ES-I3 (cell line): ENCODE data around the gene MISP3.
A peak's percentile ranks its signal among the peaks of the same experiment; 100 is the strongest.

ENCODE experiments used
- H3K36me3 ChIP-seq: 2 replicates; pipeline ENCODE4 v1.6.1; 2013; ENCODE audit warnings: mild to moderate bottlenecking, low read length, control low read depth, moderate library complexity; ENCODE audit not compliant: insufficient read depth
- H3K4me1 ChIP-seq: 2 replicates; pipeline ENCODE4 v1.6.1; 2013; ENCODE audit warnings: mild to moderate bottlenecking, control low read depth, low read length; ENCODE audit not compliant: insufficient read depth
- H3K9ac ChIP-seq: 2 replicates; pipeline ENCODE4 v1.6.1; 2013; ENCODE audit warnings: low read depth, mild to moderate bottlenecking, low read length, moderate library complexity
- H3K9me3 ChIP-seq: 2 replicates; pipeline ENCODE4 v1.6.1; 2013; ENCODE audit warnings: mild to moderate bottlenecking, low read length, moderate library complexity; ENCODE audit not compliant: control insufficient read depth, insufficient read depth

Gene MISP3

DNA sequence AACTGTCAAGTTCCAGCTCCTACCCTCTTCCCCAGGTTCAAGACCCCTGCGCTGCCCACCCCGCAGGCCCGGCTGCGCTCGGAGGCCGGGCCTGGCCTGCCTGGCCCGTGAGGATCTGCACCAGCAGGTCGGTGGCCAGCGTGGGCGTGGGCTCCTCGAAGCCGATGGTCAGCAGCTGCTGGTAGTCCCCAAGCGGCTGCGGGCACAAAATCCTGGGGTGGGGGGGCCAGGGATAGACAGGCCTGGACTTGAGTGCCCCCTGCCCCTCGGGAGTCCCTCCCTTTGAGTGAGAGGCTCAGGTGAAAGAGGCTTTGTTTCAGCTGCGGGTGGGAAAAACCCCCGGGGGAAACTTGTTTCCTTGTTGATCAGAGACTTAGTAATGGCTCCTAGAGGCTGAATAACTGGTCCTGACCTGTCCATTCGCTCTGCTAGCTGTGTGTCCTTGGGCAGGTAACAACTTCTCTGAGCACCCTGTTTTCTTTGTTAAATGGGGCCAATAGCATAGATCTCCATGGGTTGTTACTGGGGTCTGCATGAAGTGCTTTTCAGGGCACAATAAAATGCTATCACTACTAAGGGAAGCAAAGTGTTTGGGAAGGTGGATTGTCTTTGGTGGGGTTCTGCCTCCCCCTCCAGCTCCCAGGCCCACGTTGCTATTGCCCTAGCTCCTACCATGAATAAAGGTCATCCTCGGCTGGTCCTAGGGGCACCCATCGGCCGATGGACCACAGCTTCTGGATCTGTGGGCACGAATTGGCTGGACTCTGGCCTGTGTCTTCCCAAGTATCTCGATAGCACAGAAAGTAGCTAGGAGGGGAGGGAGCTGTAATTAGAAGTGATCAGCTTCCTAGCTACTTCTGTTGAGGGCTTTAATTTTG lies 9.4 kb downstream of the MISP3 start:
- peak overlapping the region; percentile 66; the same call in 1 of the 2 replicates for H3K9ac ChIP-seq
- H3K9me3 ChIP-seq: no peaks in the 10 kb centered on the region
- no peaks in the 10 kb centered on the region for H3K36me3 ChIP-seq
- H3K4me1 ChIP-seq: no peaks in the 10 kb centered on the region

DNA sequence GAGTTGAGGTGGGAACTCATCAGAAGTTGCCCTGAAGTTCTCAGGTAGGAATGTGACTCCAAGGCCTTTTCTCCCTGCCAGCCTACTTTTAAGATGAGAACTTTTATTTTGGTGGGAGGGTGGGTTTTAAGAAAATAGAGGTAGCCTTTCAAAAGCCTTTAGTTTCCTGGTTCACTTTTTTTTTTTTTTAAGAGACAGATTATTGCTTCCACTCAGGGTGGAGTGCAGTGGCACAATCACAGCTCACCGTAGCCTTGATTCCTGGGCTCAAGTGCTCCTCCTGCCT lies 10.0 kb downstream of the MISP3 start:
- Histone ChIP-seq H3K4me1 (no peaks in the 10 kb centered on the region), H3K9ac (no peak overlapping the region), H3K9me3 (no peaks in the 10 kb centered on the region), H3K36me3 (no peaks in the 10 kb centered on the region)

DNA sequence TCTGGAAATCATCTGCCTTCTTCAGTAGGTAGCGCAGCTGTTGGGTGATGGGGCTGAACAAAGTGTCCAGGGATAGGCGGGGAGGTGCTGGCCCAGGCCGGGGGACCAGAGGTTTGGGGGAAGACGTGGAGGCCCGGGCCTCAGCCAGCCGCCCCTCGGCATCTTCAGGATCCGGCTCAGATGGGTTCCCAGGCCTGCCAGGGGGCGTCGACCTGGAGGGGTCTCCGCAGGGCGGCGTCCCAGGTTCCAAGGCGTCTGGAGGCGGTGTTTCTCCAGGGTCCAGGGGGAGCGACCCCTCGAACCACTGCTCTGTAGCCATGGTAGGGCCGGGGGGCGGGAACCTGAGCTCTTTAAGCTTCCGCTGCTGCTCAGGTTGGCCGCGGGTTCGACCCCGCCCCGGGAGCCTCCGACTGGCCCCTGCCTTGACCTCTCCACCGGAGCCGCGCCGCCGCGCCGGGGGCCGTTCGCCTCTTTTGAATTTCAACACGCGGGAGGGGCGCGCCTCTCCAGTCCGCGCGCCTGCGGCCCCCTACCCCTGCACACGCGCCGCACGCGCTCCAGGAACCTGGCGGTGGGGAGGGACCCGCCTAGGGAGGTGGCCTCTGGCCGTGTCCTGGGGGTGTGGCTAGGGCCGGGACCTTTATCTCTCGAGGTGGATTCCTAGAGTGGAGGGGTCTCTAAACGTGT lies 12.9 kb downstream of the MISP3 start, which contains the start of gene C19orf67:
C19orf67 (minus strand) TSS at position 475 of the 687 bp plus-strand sequence; CDS start at position 319, 156 bp downstream.
- Histone ChIP-seq H3K9ac (peak within 1 kb of the TSS; percentile 70; the same call in 1 of the 2 replicates), H3K4me1 (no peaks in the 10 kb centered on the region), H3K9me3 (no peaks in the 10 kb centered on the region), H3K36me3 (no peaks in the 10 kb centered on the region)

DNA sequence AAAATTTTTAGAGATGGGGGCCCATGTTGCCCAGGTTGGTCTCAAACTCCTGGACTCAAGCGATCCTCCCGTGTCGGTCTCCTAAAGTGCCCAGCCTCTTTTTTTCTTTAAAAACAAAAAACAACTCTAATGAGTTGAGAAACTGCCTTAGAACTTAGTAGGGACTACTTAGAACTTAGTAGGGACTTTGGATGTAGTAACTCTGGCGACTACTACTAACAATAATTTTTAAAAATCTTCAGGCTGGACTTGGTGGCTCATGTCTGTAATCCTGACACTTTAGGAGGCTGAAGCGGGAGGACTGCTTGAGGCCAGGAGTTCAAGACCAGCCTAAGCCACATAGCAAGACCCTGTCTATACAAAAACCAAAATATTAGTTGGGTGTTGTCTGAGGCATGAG lies 13.5 kb downstream of the MISP3 start:
- peak overlapping the region; percentile 70; the same call in 1 of the 2 replicates for H3K9ac ChIP-seq
- no peaks in the 10 kb centered on the region for H3K4me1 ChIP-seq
- no peaks in the 10 kb centered on the region for H3K9me3 ChIP-seq

DNA sequence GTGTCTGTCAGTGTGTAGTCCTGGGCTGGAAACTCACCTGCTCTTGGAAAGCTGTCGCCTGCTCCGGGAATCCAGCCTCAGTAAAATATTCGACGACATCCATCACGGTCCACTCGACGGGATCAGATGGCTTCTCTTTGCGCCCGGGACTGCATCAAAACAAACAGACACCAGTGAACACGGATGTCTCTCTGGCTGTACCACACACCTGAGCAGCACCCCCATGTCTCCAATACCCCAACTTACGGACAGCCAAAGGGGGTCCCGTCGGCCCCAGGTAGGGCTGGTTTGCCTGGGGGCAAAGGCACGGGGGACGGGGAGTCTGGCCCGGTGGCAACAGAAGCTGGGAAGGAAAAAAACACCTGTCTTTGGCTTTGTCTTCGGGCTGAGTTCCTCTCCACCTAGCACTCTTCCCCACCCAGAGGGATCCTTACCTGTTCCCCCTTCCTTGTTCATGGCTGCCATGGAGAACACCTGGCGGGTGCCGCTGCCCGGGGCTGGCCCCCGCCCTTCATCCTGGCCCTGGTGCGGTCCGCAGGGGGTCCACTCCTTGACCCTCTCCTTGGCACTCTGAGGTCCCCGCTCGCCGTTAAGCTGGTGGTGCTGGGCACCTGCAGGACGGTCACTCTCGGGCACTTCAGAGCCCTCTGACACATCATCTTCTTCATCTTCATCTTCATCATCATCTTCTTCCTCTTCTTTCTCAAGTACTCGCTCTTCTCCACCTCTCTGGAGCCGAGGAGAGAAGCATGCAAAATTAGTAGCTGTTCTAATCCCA lies 16.2 kb downstream of the MISP3 start:
- no peaks in the 10 kb centered on the region; the same call in 1 of the 2 replicates for H3K9me3 ChIP-seq
- peak overlapping the region; percentile 60 for H3K9ac ChIP-seq
- H3K4me1 ChIP-seq: no peaks in the 10 kb centered on the region; the same call in 1 of the 2 replicates
- no peaks in the 10 kb centered on the region for H3K36me3 ChIP-seq

More for the DNA sequence above, 13.5 kb downstream of the MISP3 start:
- H3K36me3 ChIP-seq: no peaks in the 10 kb centered on the region

DNA sequence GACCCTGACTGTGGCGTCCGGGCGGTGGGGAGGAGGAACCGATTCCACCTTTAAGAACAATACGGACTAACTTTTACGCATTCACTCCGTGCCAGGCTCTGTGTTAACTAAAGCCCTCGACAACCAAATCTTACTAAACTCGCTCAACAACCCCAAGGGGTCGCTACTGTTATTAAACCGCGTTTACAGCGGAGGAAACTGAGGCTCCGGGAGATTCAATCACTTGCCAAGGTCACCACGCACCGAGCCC lies 16.8 kb downstream of the MISP3 start:
- Histone ChIP-seq H3K9ac (peak overlapping the region; percentile 60), H3K36me3 (no peaks in the 10 kb centered on the region), H3K4me1 (no peaks in the 10 kb centered on the region; the same call in 1 of the 2 replicates), H3K9me3 (no peaks in the 10 kb centered on the region; the same call in 1 of the 2 replicates)

DNA sequence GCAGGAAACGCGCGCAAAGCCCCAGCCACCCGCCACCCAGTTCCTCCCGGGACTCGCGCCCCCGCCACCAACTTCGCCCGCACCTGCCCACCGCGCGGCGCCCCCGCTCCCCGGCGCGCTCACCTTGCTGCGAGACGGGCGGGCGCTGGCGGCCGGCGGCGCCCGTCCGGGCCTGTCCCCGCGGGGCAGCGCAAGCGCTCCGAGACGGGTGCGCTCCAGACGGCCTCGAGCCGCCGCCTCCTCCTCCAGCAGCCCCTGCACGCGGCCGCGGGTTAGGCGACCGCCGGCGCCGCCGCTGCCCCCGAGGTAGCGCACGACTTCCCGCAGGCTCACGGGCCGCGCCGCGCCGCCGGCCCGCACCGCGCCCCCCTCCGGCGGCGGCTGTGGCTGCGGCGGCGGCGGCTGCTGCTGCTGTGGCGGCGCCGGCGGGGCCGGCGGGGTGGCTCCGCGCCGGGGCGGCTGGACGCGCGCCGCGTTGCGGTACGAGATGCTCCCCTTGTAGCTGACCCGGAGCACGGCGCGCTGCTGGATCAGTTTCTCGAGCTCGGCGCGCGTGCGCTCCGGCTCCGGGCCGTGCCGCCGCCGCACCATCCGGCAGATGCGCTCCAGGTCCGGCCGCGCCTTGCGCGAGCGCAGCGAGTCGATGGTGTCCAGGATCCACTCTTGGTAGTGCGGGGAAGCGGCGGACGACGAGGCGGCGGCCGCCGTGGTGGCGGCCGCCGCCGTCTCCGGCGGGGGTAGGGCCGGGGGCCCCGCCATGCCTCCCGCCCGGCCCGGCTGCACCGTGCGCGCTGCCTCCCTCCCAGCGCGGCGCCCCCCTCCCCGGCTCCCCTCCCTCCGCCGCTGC lies 17.3 kb downstream of the MISP3 start:
- Histone ChIP-seq H3K4me1 (no peaks in the 10 kb centered on the region; the same call in 1 of the 2 replicates), H3K36me3 (no peaks in the 10 kb centered on the region), H3K9me3 (no peaks in the 10 kb centered on the region; the same call in 1 of the 2 replicates), H3K9ac (peak overlapping the region; percentile 60)

DNA sequence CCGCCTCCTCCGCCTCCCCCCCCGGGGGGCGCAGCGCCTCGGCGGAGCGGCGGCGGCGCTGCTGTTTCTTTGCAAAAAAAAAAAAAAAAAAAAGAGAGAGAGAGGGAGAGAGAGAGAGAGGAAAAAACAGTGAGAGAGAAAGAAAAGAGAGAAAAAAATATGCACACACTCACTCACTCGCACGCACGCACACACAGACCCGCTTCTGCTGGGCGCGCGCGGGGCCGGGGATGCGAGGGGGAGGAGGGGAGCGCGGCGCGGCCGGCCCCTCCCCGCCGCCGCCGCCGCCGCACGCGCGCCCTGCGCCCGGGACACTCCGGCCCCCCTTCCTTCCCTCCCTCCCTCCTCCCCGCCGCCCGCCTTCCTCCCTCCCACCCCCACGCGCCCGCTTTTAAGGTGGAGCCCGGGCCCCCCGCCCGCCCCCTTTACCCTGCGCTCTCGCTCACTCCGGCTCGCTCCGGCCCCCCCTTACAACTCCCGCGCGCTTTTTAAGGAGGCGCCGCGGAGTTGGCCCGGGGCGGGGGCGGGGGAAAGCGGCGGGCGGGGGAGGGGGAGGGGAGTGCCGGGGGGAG lies 18.0 kb downstream of the MISP3 start, which contains the start of gene SAMD1:
SAMD1 (minus strand) TSS at position 243 of the 572 bp plus-strand sequence.
- H3K9ac ChIP-seq: peak within 1 kb of the TSS; percentile 97

DNA sequence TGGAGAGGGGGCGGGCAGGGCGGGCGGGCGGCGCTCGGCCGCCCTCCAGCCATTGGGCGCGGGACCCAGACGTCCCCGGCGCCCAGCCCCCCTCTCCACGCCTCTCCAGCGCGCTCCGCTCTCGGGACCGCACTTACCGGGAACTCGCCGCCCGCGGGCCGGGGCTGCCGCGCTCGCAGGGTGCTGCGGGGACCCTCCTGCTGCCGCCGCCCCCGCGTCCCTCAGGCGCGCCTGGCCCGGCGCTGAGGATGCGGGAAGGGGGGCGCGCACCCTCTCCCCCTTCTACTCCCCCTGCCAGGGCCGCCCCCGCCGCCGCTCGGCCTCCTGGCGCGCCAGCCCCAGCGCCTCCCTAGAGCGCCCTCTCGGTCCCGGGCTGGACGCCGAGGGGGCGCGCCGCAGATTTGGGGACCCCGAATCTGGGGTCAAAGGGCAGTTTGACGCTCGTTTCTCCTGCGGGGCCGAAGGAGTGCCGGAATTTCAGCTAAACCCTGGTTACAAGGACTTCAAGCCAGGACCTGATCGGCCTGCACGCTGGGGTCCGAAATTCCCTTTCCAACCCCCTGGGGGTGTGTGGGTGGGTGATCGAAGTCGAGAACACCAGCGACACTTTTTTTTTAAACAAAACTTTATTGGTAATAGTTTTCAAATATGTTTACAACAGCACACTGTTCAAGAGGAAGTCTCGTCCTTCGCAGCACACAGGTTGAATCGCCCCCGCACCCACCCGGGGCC lies 18.7 kb downstream of the MISP3 start:
- no peaks in the 10 kb centered on the region; the same call in 1 of the 2 replicates for H3K9me3 ChIP-seq
- peak overlapping the region; percentile 97 for H3K9ac ChIP-seq
- H3K4me1 ChIP-seq: no peaks in the 10 kb centered on the region; the same call in 1 of the 2 replicates
- H3K36me3 ChIP-seq: no peaks in the 10 kb centered on the region

More for the DNA sequence above, 18.0 kb downstream of the MISP3 start, which contains the start of gene SAMD1:
- no peaks in the 10 kb centered on the region; the same call in 1 of the 2 replicates for H3K9me3 ChIP-seq
- no peaks in the 10 kb centered on the region; the same call in 1 of the 2 replicates for H3K4me1 ChIP-seq
- no peaks in the 10 kb centered on the region for H3K36me3 ChIP-seq

DNA sequence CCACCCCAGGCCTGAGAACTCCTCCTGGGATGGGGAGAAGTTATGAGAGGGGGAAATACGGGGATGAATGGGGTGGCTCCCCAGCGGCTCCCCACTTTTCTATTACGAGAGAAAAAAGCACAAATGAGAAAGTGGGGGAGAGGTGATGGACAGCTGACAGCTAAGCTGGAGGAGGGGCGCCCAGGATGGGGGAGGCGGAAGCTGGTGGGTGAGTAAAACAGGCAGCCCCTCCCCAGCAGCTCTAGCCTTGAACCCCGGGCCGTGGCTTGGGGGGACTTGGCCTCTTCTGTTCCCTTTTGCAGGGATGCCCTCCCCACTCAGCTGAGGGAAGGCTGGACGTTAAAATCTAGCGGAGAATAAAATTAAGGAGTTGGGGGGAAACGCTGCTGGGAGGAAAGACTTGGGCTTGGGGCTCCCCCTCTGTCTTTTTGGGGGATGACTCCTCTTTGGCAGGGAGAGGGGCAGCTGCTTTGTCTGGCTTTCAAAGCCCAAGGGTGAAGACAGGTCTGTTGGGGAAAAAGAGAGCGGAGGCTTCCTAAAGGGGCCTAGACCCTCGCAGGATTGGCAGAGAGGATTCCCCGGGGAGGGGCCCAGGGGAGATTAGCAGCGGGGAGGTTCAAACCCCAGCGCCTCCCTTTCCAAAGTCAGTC lies 19.4 kb downstream of the MISP3 start:
- no peaks in the 10 kb centered on the region; the same call in 1 of the 2 replicates for H3K4me1 ChIP-seq
- no peaks in the 10 kb centered on the region; the same call in 1 of the 2 replicates for H3K9me3 ChIP-seq
- H3K9ac ChIP-seq: peak overlapping the region; percentile 97; the same call in 1 of the 2 replicates
- H3K36me3 ChIP-seq: no peaks in the 10 kb centered on the region

DNA sequence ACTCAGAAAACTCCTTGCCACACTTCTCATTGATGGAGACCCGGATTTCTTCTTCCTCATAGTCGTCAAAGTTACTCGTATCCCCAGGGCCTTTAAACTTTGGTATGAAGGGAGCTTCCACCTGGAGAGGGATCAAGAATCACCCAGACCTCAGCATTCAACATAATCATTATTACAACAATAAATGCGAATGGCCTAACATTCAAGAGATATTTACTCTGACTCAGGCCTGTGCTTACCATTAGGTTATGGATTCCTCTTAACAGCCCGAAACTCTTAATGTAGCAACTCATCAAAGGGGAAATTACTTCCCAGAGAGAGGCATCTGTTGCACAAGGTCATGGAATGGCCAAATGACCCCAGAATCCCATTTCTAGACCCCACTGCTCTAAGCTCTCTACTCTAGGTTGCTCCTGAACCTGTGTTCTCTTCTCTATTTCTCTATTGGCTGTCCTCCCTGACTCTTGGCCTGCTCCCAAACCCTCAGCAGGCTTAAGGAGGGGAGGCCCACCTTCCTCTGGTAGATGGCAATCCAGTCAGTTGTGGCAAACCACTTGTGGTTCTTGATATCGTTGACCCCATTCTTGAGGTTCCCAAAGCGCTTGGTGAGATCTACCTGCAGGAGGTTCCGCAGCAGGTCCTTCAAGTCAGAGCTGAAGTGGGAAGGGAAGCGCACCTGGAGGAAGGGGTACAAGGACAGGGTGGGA lies 20.7 kb downstream of the MISP3 start:
- Histone ChIP-seq H3K9ac (no peak overlapping the region), H3K36me3 (no peaks in the 10 kb centered on the region), H3K9me3 (no peaks in the 10 kb centered on the region; the same call in 1 of the 2 replicates), H3K4me1 (no peaks in the 10 kb centered on the region; the same call in 1 of the 2 replicates)

DNA sequence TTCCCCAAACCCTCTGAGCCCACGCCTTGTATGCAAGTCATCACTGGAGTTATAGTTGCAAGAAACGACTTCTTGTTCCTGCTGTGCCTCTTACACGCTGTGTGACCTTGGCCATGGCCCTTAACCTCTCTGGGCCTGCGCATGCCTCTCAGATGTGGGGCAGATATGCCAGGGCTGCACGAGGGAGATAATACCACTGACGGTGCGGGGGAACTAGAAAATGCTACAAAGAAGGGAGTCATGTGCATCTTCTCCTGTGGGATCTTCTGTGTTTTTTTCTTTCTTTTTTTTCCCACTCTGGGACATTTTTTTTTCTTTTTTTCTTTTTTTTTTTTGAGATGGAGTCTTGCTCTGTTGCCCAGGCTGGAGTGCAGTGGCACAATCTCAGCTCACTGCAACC lies 22.3 kb downstream of the MISP3 start:
- Histone ChIP-seq H3K4me1 (no peaks in the 10 kb centered on the region; the same call in 1 of the 2 replicates), H3K36me3 (no peaks in the 10 kb centered on the region)

More for the DNA sequence above, 22.3 kb downstream of the MISP3 start:
- H3K9me3 ChIP-seq: no peaks in the 10 kb centered on the region; the same call in 1 of the 2 replicates
- no peak overlapping the region for H3K9ac ChIP-seq
